HG03469 (cell line): ENCODE results near the gene FRAS1.
"Not testable (repeated sequence)": the region's sequence is repeated elsewhere in the genome, so short reads cannot be mapped to it uniquely, and the experiment has no call there.

Experiments
- ATAC-seq: cut with Tn5 transposase; IDR thresholded peaks from one replicate; pipeline ENCODE4 v1.9.1; 2021; ENCODE audit warnings: mild to moderate bottlenecking, moderate library complexity, moderate number of reproducible peaks; ENCODE audit not compliant: unreplicated experiment

The FRAS1 gene

GRCh38 chr4:78534286-78534955 lies 477.3 kb downstream of the FRAS1 start:
- ATAC-seq, result no peak

- ATAC-seq, result no peak
These were observed 485.2 kb downstream of the FRAS1 start for GRCh38 chr4:78542373-78542772.

GRCh38 chr4:78543424-78544125 lies 486.5 kb downstream of the FRAS1 start:
- ATAC-seq, result no peak

- no peak for ATAC-seq
These were observed 487.6 kb downstream of the FRAS1 start for GRCh38 chr4:78544678-78545077.

- no peak for ATAC-seq
These were observed 488.4 kb downstream of the FRAS1 start for GRCh38 chr4:78545275-78546246.

- not testable (repeated sequence) for ATAC-seq
These were observed 490.8 kb downstream of the FRAS1 start for GRCh38 chr4:78547899-78548298.

- ATAC-seq, result not testable (repeated sequence)
These were observed 491.8 kb downstream of the FRAS1 start for GRCh38 chr4:78548889-78549288.

GRCh38 chr4:78551420-78552351 lies 494.6 kb downstream of the FRAS1 start, which contains the start of gene ANXA3:
ANXA3 (plus strand) TSS chr4:78551770; CDS start chr4:78554474, 2,704 bp downstream.
- no peak for ATAC-seq

GRCh38 chr4:78552389-78553042 lies 495.4 kb downstream of the FRAS1 start:
- ATAC-seq, result no peak

- ATAC-seq, result no peak
These were observed 495.9 kb downstream of the FRAS1 start for GRCh38 chr4:78553043-78553396.

- ATAC-seq, result no peak
These were observed 496.5 kb downstream of the FRAS1 start for GRCh38 chr4:78553529-78554060.

GRCh38 chr4:78556665-78557064 lies 499.5 kb downstream of the FRAS1 start:
- ATAC-seq, result no peak

GRCh38 chr4:78557841-78558240 lies 500.7 kb downstream of the FRAS1 start:
- no peak for ATAC-seq

- ATAC-seq, result no peak
These were observed 501.3 kb downstream of the FRAS1 start for GRCh38 chr4:78558410-78558809.

GRCh38 chr4:78560296-78560963 lies 503.3 kb downstream of the FRAS1 start:
- no peak for ATAC-seq

GRCh38 chr4:78561677-78562076 lies 504.6 kb downstream of the FRAS1 start:
- no peak for ATAC-seq

- no peak for ATAC-seq
These were observed 505.6 kb downstream of the FRAS1 start for GRCh38 chr4:78562687-78563086.

- no peak for ATAC-seq
These were observed 508.8 kb downstream of the FRAS1 start for GRCh38 chr4:78565971-78566372.
